ENCODE results near the gene ERC1.

The ERC1 gene

DNA sequence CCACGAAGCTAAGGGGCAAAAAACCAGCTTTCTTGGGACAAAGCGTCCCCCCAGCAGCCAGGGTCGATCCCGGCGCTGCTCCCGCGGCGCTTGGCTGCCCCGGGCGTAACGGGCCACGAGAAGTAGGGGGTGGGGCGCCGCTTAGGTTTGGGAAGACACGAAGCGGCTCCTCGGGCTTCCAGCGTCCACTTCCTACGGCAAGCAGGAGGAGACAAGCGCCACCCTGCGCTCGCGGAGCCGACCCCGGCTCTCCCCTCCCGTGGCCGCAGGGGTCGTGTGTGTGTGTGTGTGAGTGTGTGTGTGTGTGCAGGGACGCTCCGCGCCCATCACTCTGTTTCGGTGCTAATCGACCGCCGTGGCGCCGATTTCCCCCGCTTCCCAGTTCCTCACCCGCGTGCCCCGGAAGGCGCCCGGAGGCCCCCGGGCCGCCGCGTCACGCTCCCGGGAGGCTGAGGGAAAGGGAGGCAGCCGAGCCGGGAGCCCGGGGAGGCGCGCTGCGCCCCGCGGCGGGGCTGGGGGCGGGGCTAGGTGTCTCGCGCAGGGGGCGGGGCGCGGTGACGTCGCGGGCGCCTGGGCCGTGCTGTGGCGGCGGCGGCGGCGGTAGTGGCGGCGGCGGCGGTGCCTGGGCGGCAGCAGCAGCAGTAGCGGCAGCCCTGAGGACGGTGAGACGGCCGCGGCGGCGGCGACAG is at the start of gene ERC1:
TSS of gene ERC1 (plus strand) at position 563 of the 689 bp plus-strand sequence. CDS start 36,681 bp downstream, outside the sequence.
- Mint-ChIP-seq H3K4me1 (peaks cover 20% of the 10 kb centered on the region), H3K27ac (peak within 1 kb of the TSS; percentile 94), H3K4me3 (peak within 1 kb of the TSS; percentile 90), H3K9me3 (no peaks in the 10 kb centered on the region), H3K36me3 (peaks cover 21% of the 10 kb centered on the region)
- DNase-seq (ENCODE audit: low spot score in 2 of 2) (peak; percentile 79 to 92), ATAC-seq (peak; percentile 89)

- DNase-seq (ENCODE audit: low spot score in 2 of 2) (no peak), ATAC-seq (no peak)
- Mint-ChIP-seq H3K36me3 (peaks cover 61% of the 10 kb centered on the region), H3K27ac (no peak overlapping the region), H3K4me1 (peaks cover 29% of the 10 kb centered on the region), H3K9me3 (no peaks in the 10 kb centered on the region), H3K4me3 (no peak overlapping the region)
Measured at GRCh38 chr12:943051-943450, 48.0 kb upstream of the ERC1 start.

DNA sequence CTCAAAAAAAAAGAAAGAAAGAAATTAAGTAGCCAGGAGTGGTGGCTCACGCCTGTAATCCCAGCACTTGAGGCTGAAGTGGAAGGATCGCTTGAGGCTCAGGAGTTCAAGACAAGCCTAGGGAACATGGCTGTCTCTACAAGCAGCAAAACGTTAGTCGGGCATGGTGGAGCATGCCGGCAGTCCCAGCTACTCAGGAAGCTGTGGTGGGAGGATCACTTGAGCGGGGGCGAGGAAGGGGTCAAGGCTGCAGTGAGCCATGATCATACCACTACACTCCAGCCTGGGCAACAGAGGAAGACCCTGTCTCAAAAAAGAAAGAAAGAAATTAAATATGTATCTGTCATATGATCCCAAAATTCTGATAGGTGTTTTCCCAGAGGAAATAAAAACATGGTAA is 46.8 kb upstream of the ERC1 start:
- peaks cover 55% of the 10 kb centered on the region for H3K36me3 Mint-ChIP-seq
- H3K4me3 Mint-ChIP-seq = peak overlapping the region; percentile 16
- no peaks in the 10 kb centered on the region for H3K9me3 Mint-ChIP-seq
- no peak for ATAC-seq
- peak overlapping the region; percentile 81 for H3K27ac Mint-ChIP-seq
- DNase-seq (ENCODE audit: low spot score in 2 of 2) = no peak
- H3K4me1 Mint-ChIP-seq = peaks cover 37% of the 10 kb centered on the region

- ATAC-seq = no peak
- Mint-ChIP-seq H3K36me3 (peaks cover 46% of the 10 kb centered on the region), H3K4me3 (peak overlapping the region; percentile 59), H3K4me1 (peaks cover 41% of the 10 kb centered on the region), H3K9me3 (no peaks in the 10 kb centered on the region), H3K27ac (peak overlapping the region; percentile 71)
- no peak for DNase-seq (ENCODE audit: low spot score in 2 of 2)
Measured at GRCh38 chr12:946212-946611, 44.8 kb upstream of the ERC1 start.

DNA sequence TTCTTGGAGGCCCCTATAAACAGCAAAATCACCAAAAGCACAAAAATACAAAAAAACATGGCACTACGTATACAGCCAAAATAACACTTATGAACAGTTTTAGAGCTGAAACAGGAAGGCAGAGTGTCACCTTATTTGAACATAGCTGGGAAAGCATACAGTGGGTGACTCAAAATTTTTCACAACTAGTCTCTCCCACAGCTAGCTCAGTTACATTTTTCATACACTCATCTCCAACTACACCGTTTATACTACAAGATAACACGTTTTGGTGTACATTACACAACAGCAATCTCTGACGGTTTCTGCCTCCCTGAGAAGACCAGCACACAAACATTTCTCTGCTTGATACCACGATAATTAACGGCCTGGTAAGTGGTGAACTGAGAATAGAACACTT is 44.4 kb upstream of the ERC1 start:
- Mint-ChIP-seq H3K4me3 (peak overlapping the region; percentile 59), H3K27ac (peak overlapping the region; percentile 71), H3K36me3 (peaks cover 41% of the 10 kb centered on the region), H3K9me3 (no peaks in the 10 kb centered on the region), H3K4me1 (peaks cover 44% of the 10 kb centered on the region)
- DNase-seq (ENCODE audit: low spot score in 2 of 2) = no peak
- peak; percentile 70 for ATAC-seq

DNA sequence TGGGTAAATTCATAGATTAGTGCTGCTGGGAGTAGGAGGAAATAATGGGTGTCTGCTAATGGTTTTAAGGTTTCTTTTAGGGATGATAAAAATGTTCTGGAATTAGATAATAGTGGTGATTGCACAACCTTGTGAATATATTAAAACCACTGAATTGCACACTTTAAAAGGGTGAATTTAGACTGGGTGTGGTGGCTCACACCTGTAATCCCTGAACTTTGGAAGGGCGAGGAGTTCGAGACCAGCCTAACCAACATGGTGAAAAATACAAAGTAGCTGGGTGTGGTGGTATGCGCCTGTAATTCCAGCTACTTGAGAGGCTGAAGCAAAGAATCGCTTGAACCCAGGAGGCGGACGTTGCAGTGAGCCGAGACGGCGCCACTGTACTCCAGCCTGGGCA is 42.8 kb upstream of the ERC1 start:
- peak overlapping the region; percentile 99 for H3K27ac Mint-ChIP-seq
- ATAC-seq (no peak), DNase-seq (ENCODE audit: low spot score in 2 of 2) (no peak)
- peak overlapping the region; percentile 100 for H3K4me3 Mint-ChIP-seq
- no peaks in the 10 kb centered on the region for H3K9me3 Mint-ChIP-seq
- peaks cover 36% of the 10 kb centered on the region for H3K36me3 Mint-ChIP-seq
- H3K4me1 Mint-ChIP-seq = peaks cover 44% of the 10 kb centered on the region

- peaks cover 26% of the 10 kb centered on the region for H3K36me3 Mint-ChIP-seq
- ATAC-seq (peak; percentile 85), DNase-seq (ENCODE audit: low spot score in 2 of 2) (peak; percentile 99 to 100)
- peak within 1 kb of the TSS; percentile 99 for H3K27ac Mint-ChIP-seq
- peaks cover 38% of the 10 kb centered on the region for H3K4me1 Mint-ChIP-seq
- H3K4me3 Mint-ChIP-seq = peak within 1 kb of the TSS; percentile 100
- H3K9me3 Mint-ChIP-seq = no peaks in the 10 kb centered on the region
Measured at GRCh38 chr12:949453-950191, 41.4 kb upstream of the ERC1 start, which contains the start of gene RAD52. RAD52 (minus strand) TSS chr12:949694; CDS start chr12:933058, 16,636 bp downstream.

DNA sequence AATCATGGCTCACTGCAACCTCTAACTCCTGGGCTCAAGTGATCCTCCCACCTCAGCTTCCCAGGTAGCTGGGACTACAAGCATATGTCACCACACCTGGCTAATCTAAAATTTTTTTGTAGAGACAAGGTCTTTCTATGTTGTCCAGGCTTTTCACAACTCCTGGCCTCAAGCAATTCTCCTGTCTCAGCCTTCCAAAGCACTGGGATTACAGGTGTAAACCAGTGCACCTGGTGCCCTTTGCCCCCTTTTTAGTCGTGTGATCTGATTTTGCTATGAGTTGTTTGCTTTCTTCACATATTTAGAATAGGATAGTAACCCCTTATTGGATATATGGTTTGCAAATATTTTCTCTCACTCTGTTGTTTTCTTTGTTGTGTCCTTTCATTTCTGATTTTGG is 39.8 kb upstream of the ERC1 start:
- H3K4me1 Mint-ChIP-seq = peaks cover 33% of the 10 kb centered on the region
- no peaks in the 10 kb centered on the region for H3K9me3 Mint-ChIP-seq
- H3K36me3 Mint-ChIP-seq = peaks cover 16% of the 10 kb centered on the region
- DNase-seq (ENCODE audit: low spot score in 2 of 2) (no peak), ATAC-seq (no peak)
- peak overlapping the region; percentile 100 for H3K4me3 Mint-ChIP-seq
- H3K27ac Mint-ChIP-seq = no peak overlapping the region

DNA sequence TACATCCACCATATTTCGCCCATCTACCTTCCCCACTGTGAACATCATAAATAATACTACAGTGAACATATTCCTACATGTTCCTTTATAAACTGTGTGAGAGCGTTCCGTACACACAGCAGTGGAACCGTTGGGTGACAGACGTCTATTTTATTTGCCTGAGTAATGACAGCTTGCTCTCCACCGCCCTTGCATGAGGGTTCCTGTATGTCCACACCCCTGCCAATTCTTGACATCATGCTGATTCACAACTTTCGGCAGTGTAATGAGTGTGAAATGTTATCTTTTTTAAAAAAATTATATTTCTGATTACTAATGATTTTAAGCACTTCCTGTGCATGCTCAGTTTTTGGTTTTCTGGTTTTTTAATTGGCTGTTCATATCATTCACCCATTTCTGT is 37.2 kb upstream of the ERC1 start:
- ATAC-seq (peak; percentile 47), DNase-seq (ENCODE audit: low spot score in 2 of 2) (no peak)
- peaks cover 10% of the 10 kb centered on the region for H3K36me3 Mint-ChIP-seq
- no peaks in the 10 kb centered on the region for H3K9me3 Mint-ChIP-seq
- H3K4me1 Mint-ChIP-seq = peaks cover 16% of the 10 kb centered on the region
- no peak overlapping the region for H3K4me3 Mint-ChIP-seq
- no peak overlapping the region for H3K27ac Mint-ChIP-seq

DNA sequence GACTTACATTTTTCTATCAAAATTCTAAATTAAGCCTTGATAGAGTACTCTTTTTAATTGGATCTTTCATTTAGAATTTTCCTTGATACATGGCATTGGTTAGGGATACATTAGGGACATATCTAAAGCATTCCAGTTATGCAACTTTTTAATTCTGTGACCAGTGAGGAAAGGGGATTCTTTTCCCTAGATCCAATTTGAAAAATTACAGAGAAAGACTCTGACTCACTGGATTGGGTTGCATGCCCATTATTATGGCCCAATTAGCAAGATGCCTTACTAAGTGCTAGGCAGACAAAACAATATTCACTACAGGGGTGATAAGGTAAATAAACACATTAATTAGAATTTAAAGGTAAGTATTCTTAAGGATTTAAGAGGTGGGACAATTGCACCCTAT is 36.3 kb upstream of the ERC1 start:
- Mint-ChIP-seq H3K4me1 (peaks cover 10% of the 10 kb centered on the region), H3K36me3 (peaks cover 4% of the 10 kb centered on the region), H3K27ac (no peak overlapping the region), H3K9me3 (no peaks in the 10 kb centered on the region), H3K4me3 (no peak overlapping the region)
- DNase-seq (ENCODE audit: low spot score in 2 of 2) (no peak), ATAC-seq (no peak)

DNA sequence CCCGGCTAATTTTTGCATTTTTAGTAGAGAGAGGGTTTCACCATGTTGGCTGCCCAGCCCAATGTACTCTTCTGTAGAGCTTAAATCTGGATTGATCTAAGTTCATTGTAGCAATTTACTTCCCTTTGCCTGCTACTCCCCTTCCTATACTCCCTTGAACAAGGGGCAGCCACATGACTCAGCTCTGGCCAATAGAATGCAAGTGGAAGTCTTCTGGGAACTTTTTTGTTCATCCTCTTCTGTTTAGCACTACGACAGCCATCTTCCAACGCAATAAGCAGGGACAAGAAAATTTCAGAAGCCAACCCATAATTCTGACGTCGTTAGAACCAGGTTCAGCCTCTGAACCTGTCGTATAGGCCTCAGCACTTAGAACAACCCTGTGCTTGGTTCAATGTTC is 35.1 kb upstream of the ERC1 start:
- Mint-ChIP-seq H3K36me3 (no peaks in the 10 kb centered on the region), H3K4me1 (peaks cover 10% of the 10 kb centered on the region), H3K4me3 (no peak overlapping the region), H3K9me3 (no peaks in the 10 kb centered on the region), H3K27ac (no peak overlapping the region)
- DNase-seq (ENCODE audit: low spot score in 2 of 2) (no peak), ATAC-seq (no peak)

GRCh38 chr12:958588-959123 is 32.4 kb upstream of the ERC1 start:
- ATAC-seq = peak; percentile 15

DNA sequence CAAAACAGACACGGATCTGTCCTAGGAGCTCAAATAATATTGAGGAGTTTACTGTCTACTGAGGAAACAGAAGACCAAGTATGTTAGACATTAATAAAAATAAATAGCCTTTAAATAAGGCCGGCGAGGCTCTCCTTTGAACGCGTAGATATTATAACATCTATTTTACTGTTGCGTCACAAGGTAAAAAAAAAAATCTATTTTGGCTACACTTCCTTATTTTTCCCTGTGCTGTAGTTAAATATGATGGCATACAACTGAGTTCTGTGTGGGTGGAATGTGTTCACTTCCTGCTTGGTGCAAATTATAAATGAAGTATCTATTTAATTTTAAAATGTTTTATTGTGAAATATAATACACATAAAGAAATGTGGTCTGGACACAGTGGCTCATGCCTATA is 24.3 kb upstream of the ERC1 start:
- ATAC-seq (no peak), DNase-seq (ENCODE audit: low spot score in 2 of 2) (no peak)
- Mint-ChIP-seq H3K36me3 (no peaks in the 10 kb centered on the region), H3K4me3 (no peak overlapping the region), H3K9me3 (no peaks in the 10 kb centered on the region), H3K27ac (no peak overlapping the region), H3K4me1 (peaks cover 3% of the 10 kb centered on the region)

More at GRCh38 chr12:958588-959123, 32.4 kb upstream of the ERC1 start:
- H3K27ac Mint-ChIP-seq = no peak overlapping the region
- peaks cover 7% of the 10 kb centered on the region for H3K4me1 Mint-ChIP-seq
- no peak overlapping the region for H3K4me3 Mint-ChIP-seq
- no peaks in the 10 kb centered on the region for H3K9me3 Mint-ChIP-seq
- no peak for DNase-seq (ENCODE audit: low spot score in 2 of 2)
- no peaks in the 10 kb centered on the region for H3K36me3 Mint-ChIP-seq

GRCh38 chr12:967641-968040 is 23.4 kb upstream of the ERC1 start:
- Mint-ChIP-seq H3K36me3 (no peaks in the 10 kb centered on the region), H3K4me3 (no peak overlapping the region), H3K4me1 (no peaks in the 10 kb centered on the region), H3K9me3 (no peaks in the 10 kb centered on the region), H3K27ac (no peak overlapping the region)
- ATAC-seq (no peak), DNase-seq (ENCODE audit: low spot score in 2 of 2) (no peak)

DNA sequence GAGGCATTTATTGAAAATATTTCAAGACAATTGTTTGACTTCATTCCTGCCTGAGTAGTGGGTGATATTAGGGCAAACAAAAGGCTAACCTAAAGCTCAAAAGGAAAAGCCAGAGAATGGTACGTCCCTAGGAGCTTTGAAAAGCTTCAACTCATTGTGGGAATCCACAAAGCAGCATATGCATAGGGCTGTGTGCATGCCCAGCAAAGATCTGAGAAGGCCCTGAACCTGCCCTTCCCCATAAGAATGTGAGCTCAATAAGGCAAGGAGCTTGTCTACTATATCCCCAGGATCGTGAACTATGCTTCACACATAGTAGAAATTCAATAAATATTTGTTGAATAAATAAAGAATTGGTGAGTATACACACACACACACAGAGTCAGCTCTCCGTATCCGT is 22.5 kb upstream of the ERC1 start:
- no peaks in the 10 kb centered on the region for H3K36me3 Mint-ChIP-seq
- H3K4me3 Mint-ChIP-seq = no peak overlapping the region
- DNase-seq (ENCODE audit: low spot score in 2 of 2) (no peak), ATAC-seq (no peak)
- no peaks in the 10 kb centered on the region for H3K9me3 Mint-ChIP-seq
- H3K4me1 Mint-ChIP-seq = no peaks in the 10 kb centered on the region
- H3K27ac Mint-ChIP-seq = no peak overlapping the region

DNA sequence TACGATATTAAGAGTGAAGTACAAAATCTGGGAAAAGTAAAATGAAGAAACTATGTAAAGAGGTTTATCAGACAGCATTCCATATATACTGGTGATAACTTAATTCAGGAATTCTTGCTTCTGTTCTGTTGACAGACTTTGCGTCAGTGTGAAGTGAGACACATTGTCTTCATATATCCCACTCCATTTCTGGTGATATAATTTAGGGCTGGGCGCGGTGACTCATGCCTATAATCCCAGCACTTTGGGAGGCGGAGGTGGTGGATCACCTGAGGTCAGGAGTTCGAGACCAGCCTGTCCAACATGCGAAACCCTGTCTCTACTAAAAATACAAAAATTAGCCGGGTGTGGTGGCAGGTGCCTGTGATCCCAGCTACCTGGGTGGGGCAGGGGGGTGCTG is 21.2 kb upstream of the ERC1 start:
- no peaks in the 10 kb centered on the region for H3K36me3 Mint-ChIP-seq
- H3K9me3 Mint-ChIP-seq = no peaks in the 10 kb centered on the region
- no peak overlapping the region for H3K4me3 Mint-ChIP-seq
- no peaks in the 10 kb centered on the region for H3K4me1 Mint-ChIP-seq
- ATAC-seq (no peak), DNase-seq (ENCODE audit: low spot score in 2 of 2) (no peak)
- no peak overlapping the region for H3K27ac Mint-ChIP-seq
